K562 (cell line): ENCODE data around the gene PPA1. TPM values are rescaled to one million over a fixed set of nuclear protein-coding genes. Genes with fewer than 3 reads are reported as not detected.
A peak's percentile ranks its signal among the peaks of the same experiment; 100 is the strongest.

Experiments used
- CBFA2T2 ChIP-seq: fragments of 450-650 bp; conservative IDR thresholded peaks from 2 replicates; pipeline ENCODE4 v1.6.1; 2017; ENCODE audit warnings: mild to moderate bottlenecking
- COPS2 ChIP-seq: fragments of 450-650 bp; conservative IDR thresholded peaks from 2 replicates; pipeline ENCODE4 v1.6.1; 2016; ENCODE audit warnings: mild to moderate bottlenecking, moderate library complexity
- FOXK2 ChIP-seq, 2 experiments: fragments of 450-650 bp; IDR thresholded peaks in 1 of 2; conservative IDR thresholded peaks in 1 of 2; 2 replicates each; pipeline ENCODE4 v1.6.1; 2016; ENCODE audit warnings: low read depth in 2 of 2, mild to moderate bottlenecking in 1 of 2
- HMBOX1 ChIP-seq: sonication (generic); IDR thresholded peaks from 2 replicates; pipeline ENCODE4 v1.6.1; 2016
- KHSRP ChIP-seq: fragments of 450-650 bp; IDR thresholded peaks from 2 replicates; pipeline ENCODE4 v1.6.1; 2017
- MXI1 ChIP-seq: IDR thresholded peaks from 2 replicates; pipeline ENCODE4 v1.6.1; 2011; ENCODE audit warnings: low read depth, mild to moderate bottlenecking, improper control_type of control experiment, low read length
- OTX1 ChIP-seq: fragments of 450-650 bp; formaldehyde crosslinking; IDR thresholded peaks from 2 replicates; pipeline ENCODE4 v1.4.0; 2022; ENCODE audit warnings: mild to moderate bottlenecking
- RUNX1 ChIP-seq: sonication (generic); IDR thresholded peaks from 2 replicates; pipeline ENCODE4 v1.6.1; 2016; ENCODE audit warnings: antibody characterized with exemption, low read depth
- ZNF75A ChIP-seq: fragments of 450-650 bp; formaldehyde crosslinking; IDR thresholded peaks from 2 replicates; pipeline ENCODE4 v1.4.0; 2020; ENCODE audit warnings: mild to moderate bottlenecking
- polyA plus RNA-seq, 8 experiments: library from polyadenylated mRNA; depleted of rRNA in 4 of 8; stranded (reverse) in 5 of 8; unstranded in 3 of 8; fragments of >200 nt; fragmentation: Nextera tagmentation in 2 of 8; fragmentation: Illumina TruSeq in 1 of 8; extraction: Ambion mirVana in 2 of 8; extraction: Trizol in 1 of 8; gene quantifications; 2 replicates each; pipeline versions ENCODE4 v1.2.1 to v1.2.3, GENCODE V29; 2011 to 2014; ENCODE audit warnings: inconsistent platforms in 1 of 8, missing spikeins in 1 of 8
- total RNA-seq, 7 experiments: library from RNA; depleted of rRNA in 6 of 7; stranded (reverse); fragments of >200 nt in 6 of 7; fragmentation: Illumina TruSeq in 2 of 7; extraction: Trizol in 2 of 7; gene quantifications; 2 replicates each; pipeline versions ENCODE4 v1.2.1 to v1.2.3, GENCODE V29; 2011 to 2021; ENCODE audit warnings: low replicate concordance in 1 of 7
- TF ChIP-seq, protein P1 (sequence below): fragments of 450-650 bp; IDR thresholded peaks from 2 replicates; pipeline ENCODE4 v1.6.1; 2014; ENCODE audit warnings: low read depth, mild to moderate bottlenecking, moderate library complexity, borderline replicate concordance
- TF ChIP-seq, protein P2 (sequence below): fragments of 450-650 bp; IDR thresholded peaks from 2 replicates; pipeline ENCODE4 v1.6.1; 2016; ENCODE audit warnings: antibody characterized with exemption

PPA1 gene
- total and polyA plus RNA-seq, 9 of the 15 experiments (the other 6 are each of a cell fraction or from before 2014, with no cell fraction given) = 301 to 635 (median 471) TPM

DNA sequence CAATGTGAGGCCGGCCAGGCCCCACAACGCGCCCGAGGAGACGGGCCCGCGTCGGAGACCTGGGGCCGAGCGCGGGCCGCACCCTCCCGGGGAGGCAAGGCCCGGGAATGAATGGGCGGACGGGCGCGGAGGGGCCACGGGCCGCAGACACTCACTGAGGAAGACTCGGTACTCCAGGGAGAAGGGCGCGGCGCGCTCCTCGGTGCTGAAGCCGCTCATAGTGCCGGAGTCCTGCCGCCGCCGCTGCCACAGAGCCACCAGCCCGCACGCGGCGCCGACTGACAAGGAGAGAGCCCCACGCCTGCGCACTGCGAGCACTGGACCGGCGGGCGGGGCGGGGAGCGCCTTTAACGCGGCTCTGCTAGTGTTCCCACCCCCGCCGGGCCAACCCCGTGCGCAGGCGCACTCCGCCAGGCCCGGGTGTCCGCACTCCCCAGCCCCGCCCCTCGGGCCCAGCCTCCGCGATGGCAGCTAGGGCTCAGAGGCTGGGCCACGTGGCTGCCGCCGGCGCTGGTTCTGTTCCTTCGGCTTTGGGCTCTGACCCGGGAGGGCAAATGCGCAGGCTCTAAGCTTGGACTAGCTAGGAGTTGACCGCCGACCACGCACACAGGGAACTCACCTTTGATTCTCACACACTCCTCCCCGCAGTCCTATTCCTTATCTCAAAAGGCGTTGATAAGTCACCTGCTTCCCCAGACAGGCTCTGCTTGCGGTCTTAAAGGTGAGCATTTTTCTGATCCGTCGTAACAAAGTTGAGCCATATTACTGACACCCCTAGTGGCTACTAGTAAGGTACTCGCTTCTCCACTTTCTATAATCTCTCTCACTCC lies at the start of gene PPA1 (continued):
- TF ChIP-seq FOXK2 (conservative IDR thresholded peaks at IDR 0.05 in 1 of 2, IDR thresholded peaks at IDR 0.05 in 1 of 2; ENCODE audit: low read depth in 2 of 2) (0 out of 4 replicates have a peak, but pooled peaks of 1 of the 2 experiments have one; percentile 17), OTX1 (CRISPR knock-in tag) (no peak), KHSRP (no peak), ZNF75A (peak; percentile 25; the same call in 1 of the 2 replicates), CBFA2T2 (peak; percentile 40), HMBOX1 (peak; percentile 73; the same call in 1 of the 2 replicates), COPS2 (no peak), MXI1 (peak; percentile 95), RUNX1 (no peak)
- TF ChIP-seq, protein P1, sequence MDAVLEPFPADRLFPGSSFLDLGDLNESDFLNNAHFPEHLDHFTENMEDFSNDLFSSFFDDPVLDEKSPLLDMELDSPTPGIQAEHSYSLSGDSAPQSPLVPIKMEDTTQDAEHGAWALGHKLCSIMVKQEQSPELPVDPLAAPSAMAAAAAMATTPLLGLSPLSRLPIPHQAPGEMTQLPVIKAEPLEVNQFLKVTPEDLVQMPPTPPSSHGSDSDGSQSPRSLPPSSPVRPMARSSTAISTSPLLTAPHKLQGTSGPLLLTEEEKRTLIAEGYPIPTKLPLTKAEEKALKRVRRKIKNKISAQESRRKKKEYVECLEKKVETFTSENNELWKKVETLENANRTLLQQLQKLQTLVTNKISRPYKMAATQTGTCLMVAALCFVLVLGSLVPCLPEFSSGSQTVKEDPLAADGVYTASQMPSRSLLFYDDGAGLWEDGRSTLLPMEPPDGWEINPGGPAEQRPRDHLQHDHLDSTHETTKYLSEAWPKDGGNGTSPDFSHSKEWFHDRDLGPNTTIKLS = peak; percentile 94
- TF ChIP-seq, protein P2, sequence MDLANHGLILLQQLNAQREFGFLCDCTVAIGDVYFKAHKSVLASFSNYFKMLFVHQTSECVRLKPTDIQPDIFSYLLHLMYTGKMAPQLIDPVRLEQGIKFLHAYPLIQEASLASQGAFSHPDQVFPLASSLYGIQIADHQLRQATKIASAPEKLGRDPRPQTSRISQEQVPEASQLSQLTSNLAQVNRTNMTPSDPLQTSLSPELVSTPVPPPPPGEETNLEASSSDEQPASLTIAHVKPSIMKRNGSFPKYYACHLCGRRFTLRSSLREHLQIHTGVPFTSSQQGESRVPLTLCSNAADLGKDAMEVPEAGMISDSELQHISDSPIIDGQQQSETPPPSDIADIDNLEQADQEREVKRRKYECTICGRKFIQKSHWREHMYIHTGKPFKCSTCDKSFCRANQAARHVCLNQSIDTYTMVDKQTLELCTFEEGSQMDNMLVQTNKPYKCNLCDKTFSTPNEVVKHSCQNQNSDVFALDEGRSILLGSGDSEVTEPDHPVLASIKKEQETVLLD = peak; percentile 90
